ENCODE measurements around the gene CLIP1. TPM values are rescaled to one million over a fixed set of nuclear protein-coding genes. Genes with fewer than 3 reads are reported as not detected.

The CLIP1 gene
- total RNA-seq, 1 donor from 2014 or later, result 50.8 TPM

DNA sequence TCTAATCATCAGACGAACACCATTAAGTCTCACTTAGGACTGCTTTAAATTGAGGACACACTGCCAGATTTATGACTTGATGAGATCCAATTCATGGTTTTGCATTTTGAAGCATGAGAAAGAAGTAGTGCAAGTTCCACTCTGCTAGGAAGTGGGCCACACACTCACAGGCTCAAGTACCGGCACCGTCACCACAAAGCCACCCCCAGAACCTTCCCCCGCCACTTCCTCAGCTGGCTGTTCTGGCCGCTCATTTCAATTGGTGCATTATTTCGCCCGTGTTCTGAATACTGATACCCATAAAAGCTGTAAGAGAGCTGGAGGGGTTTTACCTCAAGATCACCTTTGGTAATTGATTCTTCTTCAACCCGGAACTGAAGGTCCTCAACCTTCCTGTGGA lies 70.1 kb downstream of the CLIP1 start:
- Histone ChIP-seq H3K9ac (no peak overlapping the region), H2AFZ (replicated peaks) (no peak overlapping the region), H3K79me2 (ENCODE audit: low read depth) (no peaks in the 10 kb centered on the region), H3F3A (ENCODE audit: low read depth) (no peaks in the 10 kb centered on the region), H4K20me1 (ENCODE audit: low read depth) (no peaks in the 10 kb centered on the region), H3K4me3 (no peak overlapping the region), H3K9me3 (ENCODE audit: low read depth) (no peaks in the 10 kb centered on the region), H3K27me3 (no peaks in the 10 kb centered on the region), H3K36me3 (no peaks in the 10 kb centered on the region), H3K4me2 (no peak overlapping the region), H3K4me1 (no peaks in the 10 kb centered on the region), H3K27ac (no peak overlapping the region)
- Mint-ChIP-seq H3K27me3 (ENCODE audit: insufficient read depth, low read depth) (no peaks in the 10 kb centered on the region), H3K4me1 (no peaks in the 10 kb centered on the region), H3K36me3 (peaks cover 37% of the 10 kb centered on the region), H3K9me3 (peaks cover 3% of the 10 kb centered on the region), H3K27ac (no peak overlapping the region), H3K4me3 (no peak overlapping the region)
- TF ChIP-seq EZH2phosphoT487 (IDR thresholded peaks at IDR 0.05) (no peak), EZH2 (IDR thresholded peaks at IDR 0.05) (no peak)
- TF ChIP-seq, protein P1, sequence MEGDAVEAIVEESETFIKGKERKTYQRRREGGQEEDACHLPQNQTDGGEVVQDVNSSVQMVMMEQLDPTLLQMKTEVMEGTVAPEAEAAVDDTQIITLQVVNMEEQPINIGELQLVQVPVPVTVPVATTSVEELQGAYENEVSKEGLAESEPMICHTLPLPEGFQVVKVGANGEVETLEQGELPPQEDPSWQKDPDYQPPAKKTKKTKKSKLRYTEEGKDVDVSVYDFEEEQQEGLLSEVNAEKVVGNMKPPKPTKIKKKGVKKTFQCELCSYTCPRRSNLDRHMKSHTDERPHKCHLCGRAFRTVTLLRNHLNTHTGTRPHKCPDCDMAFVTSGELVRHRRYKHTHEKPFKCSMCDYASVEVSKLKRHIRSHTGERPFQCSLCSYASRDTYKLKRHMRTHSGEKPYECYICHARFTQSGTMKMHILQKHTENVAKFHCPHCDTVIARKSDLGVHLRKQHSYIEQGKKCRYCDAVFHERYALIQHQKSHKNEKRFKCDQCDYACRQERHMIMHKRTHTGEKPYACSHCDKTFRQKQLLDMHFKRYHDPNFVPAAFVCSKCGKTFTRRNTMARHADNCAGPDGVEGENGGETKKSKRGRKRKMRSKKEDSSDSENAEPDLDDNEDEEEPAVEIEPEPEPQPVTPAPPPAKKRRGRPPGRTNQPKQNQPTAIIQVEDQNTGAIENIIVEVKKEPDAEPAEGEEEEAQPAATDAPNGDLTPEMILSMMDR (IDR thresholded peaks at IDR 0.05), result no peak
- no peak for DNase-seq (ENCODE audit: low spot score)

DNA sequence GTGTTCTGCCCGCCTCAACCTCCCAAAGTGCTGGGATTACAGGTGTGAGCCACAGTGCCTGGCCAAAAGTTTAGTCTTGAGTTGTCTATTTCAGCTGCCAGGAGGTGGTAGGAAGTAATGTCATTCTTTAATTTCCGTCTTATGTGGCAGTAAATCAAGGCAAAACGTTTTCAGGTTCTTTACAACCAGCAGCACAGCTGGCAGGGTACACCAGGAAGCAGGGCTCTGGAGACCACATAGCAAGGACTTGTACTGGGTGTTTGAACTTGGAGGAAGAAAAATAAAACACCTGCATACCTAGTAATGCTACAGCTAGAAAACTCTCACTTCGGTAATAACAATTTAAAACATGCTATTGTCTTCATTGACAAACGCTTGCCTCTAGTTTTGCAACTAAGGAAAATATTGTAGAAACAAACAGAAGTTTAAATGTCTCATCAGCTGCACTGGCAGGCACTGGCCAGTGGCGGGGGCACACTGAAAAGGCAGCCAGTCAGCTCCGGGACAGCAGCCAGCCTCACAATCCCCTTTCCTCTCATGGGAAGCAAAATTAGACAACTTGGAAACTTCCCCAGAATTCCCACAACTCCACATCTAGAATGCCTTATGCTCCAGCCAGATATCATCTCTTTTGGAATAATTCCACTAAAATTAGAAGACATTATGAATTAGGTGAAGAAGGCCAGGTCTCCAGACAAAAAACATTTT lies 72.2 kb downstream of the CLIP1 start:
- Histone ChIP-seq H3K9ac (no peak overlapping the region), H3K27ac (no peak overlapping the region)

DNA sequence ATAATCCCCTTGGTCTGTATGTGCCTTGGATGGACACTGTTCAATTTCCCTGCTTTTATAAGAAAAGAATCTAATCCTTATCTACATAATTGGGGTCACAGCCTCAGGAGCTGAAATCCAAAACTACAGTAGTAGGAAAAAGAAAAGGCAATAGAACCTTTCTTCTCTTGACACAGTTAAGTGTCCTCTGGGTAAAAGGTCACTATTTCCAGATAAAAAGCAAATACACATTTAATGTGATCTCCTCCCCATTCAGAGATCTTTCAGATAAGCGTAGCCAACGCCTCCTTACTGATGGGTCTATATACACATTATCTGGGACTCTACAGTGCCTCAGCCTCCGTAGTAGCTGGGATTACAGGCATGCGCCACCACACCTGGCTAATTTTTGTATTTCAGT lies 73.4 kb downstream of the CLIP1 start:
- Mint-ChIP-seq H3K36me3 (peaks cover 20% of the 10 kb centered on the region), H3K27me3 (ENCODE audit: insufficient read depth, low read depth) (no peaks in the 10 kb centered on the region)

More for the DNA sequence above, 72.2 kb downstream of the CLIP1 start:
- Mint-ChIP-seq H3K27me3 (ENCODE audit: insufficient read depth, low read depth) (no peaks in the 10 kb centered on the region), H3K4me1 (no peaks in the 10 kb centered on the region), H3K9me3 (no peaks in the 10 kb centered on the region), H3K36me3 (peaks cover 30% of the 10 kb centered on the region), H3K27ac (no peak overlapping the region), H3K4me3 (no peak overlapping the region)
- no peaks in the 10 kb centered on the region for H4K20me1 ChIP-seq (ENCODE audit: low read depth)
- H3K9me3 ChIP-seq (ENCODE audit: low read depth), result no peaks in the 10 kb centered on the region
- TF ChIP-seq, protein P1 (IDR thresholded peaks at IDR 0.05), result no peak
- TF ChIP-seq EZH2 (IDR thresholded peaks at IDR 0.05) (no peak), EZH2phosphoT487 (IDR thresholded peaks at IDR 0.05) (no peak)
- H3K4me1 ChIP-seq, result no peaks in the 10 kb centered on the region
- DNase-seq (ENCODE audit: low spot score), result no peak
- no peak overlapping the region for H3K4me3 ChIP-seq
- no peaks in the 10 kb centered on the region for H3K36me3 ChIP-seq
- H3K79me2 ChIP-seq (ENCODE audit: low read depth), result no peaks in the 10 kb centered on the region
- H2AFZ ChIP-seq (replicated peaks), result no peak overlapping the region
- H3K4me2 ChIP-seq, result no peak overlapping the region
- H3F3A ChIP-seq (ENCODE audit: low read depth), result no peaks in the 10 kb centered on the region
- no peaks in the 10 kb centered on the region for H3K27me3 ChIP-seq

More for the DNA sequence above, 73.4 kb downstream of the CLIP1 start:
- Histone ChIP-seq H3K4me1 (no peaks in the 10 kb centered on the region), H3K27me3 (no peaks in the 10 kb centered on the region), H3K79me2 (ENCODE audit: low read depth) (no peaks in the 10 kb centered on the region), H3K36me3 (no peaks in the 10 kb centered on the region), H4K20me1 (ENCODE audit: low read depth) (no peaks in the 10 kb centered on the region), H3K9me3 (ENCODE audit: low read depth) (no peaks in the 10 kb centered on the region), H3K27ac (no peak overlapping the region), H2AFZ (replicated peaks) (no peak overlapping the region), H3K4me2 (no peak overlapping the region), H3K4me3 (no peak overlapping the region), H3K9ac (no peak overlapping the region), H3F3A (ENCODE audit: low read depth) (no peaks in the 10 kb centered on the region)
- Mint-ChIP-seq H3K4me3 (no peak overlapping the region), H3K27ac (peak overlapping the region; percentile 33), H3K9me3 (no peaks in the 10 kb centered on the region), H3K4me1 (no peaks in the 10 kb centered on the region)
- TF ChIP-seq EZH2phosphoT487 (IDR thresholded peaks at IDR 0.05), result no peak
- no peak for TF ChIP-seq EZH2 (IDR thresholded peaks at IDR 0.05)
- TF ChIP-seq, protein P1 (IDR thresholded peaks at IDR 0.05), result no peak
- DNase-seq (ENCODE audit: low spot score), result no peak

Measured in neural progenitor cell (in vitro differentiated cells).